ENCODE measurements around the gene CFAP69.
"Not testable (repeated sequence)": the region's sequence is repeated elsewhere in the genome, so short reads cannot be mapped to it uniquely, and the experiment has no call there.

CFAP69 gene

DNA sequence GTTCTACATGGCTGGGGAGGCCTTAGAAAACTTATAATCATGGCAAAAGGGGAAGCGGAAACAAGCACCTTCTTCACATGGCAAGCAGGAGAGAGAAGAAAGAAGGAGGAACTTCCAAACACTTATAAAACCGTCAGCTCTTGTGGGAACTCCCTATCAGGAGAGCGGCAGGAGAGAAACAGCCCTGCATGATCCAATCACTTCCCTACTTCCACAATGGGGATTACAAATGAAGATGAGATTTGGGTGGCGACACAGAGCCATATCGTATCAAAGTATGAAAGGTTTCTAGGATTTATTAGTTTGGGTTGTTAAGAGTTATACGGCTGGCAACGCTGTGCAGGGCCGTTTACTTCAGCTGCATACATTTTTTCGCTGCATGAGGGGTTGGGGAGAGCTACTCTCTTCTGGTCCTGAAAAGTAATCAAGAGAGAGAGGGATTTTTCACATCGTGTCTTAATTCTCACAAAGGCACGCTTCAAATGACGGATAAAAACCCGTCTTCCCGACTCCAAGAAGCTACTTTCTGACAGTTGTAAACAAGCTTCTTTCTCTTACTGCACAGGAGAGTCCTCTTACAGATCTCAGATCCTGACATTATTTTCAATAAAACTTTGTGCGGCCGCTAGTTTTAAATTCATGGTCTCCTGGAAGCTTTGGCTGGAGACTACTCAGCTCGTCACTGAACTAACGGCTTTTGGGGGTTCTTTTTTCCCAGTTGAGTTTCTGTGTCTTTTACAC, 100.8 kb downstream of the CFAP69 start:
- DNase-seq (ENCODE audit: low read depth): no peak

DNA sequence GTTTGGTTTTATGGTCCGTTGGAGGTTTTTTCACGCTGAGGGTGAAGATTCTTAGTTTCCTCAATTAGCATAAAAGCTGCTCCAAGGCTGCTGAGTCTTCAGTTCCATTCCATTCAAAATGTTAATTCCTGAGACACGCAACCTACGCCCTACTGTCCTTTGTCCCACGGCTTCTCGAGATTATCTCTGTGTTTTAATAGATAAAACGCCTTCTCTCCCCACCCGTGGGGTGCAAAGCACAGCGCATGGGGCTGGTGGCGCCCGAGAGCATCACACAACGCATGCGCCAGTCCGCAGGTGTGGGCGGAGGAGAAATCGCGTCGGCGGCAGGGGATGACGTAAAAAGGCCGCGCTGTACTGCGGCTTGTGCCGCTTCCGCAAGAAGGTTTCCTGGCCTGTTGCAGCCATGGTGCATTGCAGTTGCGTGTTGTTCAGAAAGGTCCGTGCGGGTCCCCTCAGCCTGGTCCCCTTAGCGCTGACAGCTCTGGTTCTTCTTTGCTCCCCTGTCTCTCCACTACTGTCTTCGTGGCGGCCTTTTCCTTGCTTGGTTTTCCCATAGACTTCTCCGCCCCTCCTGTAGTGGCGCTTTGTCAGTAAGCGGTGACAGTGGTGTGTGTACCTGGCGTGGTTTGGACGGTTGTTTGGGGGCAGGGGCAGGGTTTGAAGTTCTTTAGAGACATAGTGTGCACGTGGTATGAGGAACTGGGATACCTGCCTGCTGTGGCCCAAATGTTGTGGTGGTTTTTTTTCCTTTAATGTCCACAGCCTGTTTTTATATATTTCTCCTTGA, 101.6 kb downstream of the CFAP69 start, which contains the start of gene GTPBP10:
Gene GTPBP10 (plus strand): TSS at position 381 of the 790 bp plus-strand sequence. CDS start 26 bp downstream, at position 407.
- peak; percentile 60 for DNase-seq (ENCODE audit: low read depth)

DNA sequence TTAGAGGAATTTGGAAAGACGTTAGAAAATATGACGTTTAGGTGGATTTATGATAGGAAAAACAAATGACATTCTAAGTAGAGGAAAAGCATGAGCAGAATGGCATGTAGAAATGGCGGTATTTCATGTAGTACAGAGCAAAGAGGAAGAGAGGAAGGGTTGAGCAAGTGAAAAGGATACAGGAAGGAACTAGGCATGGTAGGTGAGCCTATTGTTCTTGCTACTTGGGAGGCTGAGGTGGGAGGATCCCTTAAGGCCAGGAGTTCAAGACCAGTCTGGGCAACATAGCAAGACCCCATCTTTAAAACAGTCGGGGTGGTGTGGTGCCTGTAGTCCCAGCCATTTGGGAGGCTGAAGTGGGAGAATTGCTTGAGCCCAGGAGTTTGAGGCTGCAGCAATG, 102.8 kb downstream of the CFAP69 start:
- DNase-seq (ENCODE audit: low read depth): no peak

DNA sequence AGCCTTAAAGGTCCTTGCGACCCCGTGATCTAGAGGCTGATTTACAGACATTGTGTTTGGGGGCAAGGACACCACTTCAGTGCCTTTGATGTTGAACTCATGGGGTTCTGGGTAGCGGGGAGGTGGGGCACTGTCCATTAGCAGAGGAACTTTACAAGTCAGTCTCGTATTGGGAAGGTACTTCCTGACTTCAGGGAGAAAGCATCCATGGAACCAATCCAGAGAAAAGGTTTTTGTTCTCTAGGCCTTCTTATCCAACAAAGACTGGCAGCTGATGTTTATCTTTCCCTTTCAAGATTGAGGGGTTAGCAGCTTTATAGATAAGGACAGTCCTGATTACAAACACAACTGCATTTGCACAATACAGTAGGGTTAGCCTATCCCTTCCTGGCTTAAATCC, 104.3 kb downstream of the CFAP69 start:
- no peak for DNase-seq (ENCODE audit: low read depth)

DNA sequence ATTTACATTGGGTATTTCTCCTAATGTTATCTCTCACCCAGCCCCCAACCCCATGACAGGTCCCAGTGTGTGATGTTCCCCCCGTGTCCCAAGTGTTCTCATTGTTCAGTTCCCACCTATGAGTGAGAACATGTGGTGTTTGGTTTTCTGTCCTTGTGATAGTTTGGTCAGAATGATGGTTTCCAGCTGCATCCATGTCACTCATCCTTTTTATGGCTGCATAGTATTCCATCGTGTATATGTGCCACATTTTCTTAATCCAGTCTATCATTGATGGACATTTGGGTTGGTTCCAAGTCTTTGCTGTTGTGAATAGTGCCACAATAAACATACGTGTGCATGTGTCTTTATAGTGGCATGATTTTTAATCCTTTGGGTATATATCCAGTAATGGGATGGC, 105.1 kb downstream of the CFAP69 start:
- DNase-seq (ENCODE audit: low read depth): not testable (repeated sequence)

DNA sequence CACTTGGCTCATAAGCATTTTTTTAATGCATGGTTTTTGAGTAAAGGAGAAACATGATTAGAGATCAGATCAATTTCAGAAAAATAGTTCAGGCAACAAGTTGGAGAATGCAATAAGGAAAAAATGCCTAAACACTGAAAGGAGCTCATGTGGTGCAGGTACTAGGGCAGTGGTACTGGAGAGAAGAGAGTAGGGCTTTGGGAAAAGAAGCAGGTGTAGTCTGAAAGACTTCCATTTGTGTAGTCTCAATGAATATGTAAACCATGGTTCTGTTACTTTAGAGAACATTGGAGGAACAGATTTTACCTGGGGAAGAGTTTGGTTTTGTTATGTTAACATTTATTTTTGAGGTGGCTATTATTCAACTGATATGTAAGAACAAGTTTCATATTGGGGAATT, 107.0 kb downstream of the CFAP69 start:
- DNase-seq (ENCODE audit: low read depth): no peak
